GM19452 (cell line): ENCODE measurements around the gene ELK4.

Experiments used
- ATAC-seq: cut with Tn5 transposase; IDR thresholded peaks from one replicate; pipeline ENCODE4 v1.9.1; 2021; ENCODE audit not compliant: unreplicated experiment

ELK4 gene

GRCh38 chr1:205582471-205583291 lies 49.1 kb downstream of the ELK4 start:
- ATAC-seq = no peak

- ATAC-seq = no peak
These were observed 49.8 kb downstream of the ELK4 start for GRCh38 chr1:205582046-205582445.

GRCh38 chr1:205581321-205581980 lies 50.4 kb downstream of the ELK4 start:
- no peak for ATAC-seq

- ATAC-seq = no peak
These were observed 51.0 kb downstream of the ELK4 start for GRCh38 chr1:205580923-205581180.

- ATAC-seq = no peak
These were observed 51.5 kb downstream of the ELK4 start for GRCh38 chr1:205580140-205580922.

GRCh38 chr1:205579711-205580110 lies 52.1 kb downstream of the ELK4 start:
- ATAC-seq = no peak

GRCh38 chr1:205578780-205579571 lies 52.8 kb downstream of the ELK4 start:
- ATAC-seq = no peak

- ATAC-seq = no peak
These were observed 53.7 kb downstream of the ELK4 start for GRCh38 chr1:205577874-205578658.

- ATAC-seq = no peak
These were observed 54.7 kb downstream of the ELK4 start for GRCh38 chr1:205576805-205577761.

GRCh38 chr1:205576011-205576410 lies 55.8 kb downstream of the ELK4 start:
- ATAC-seq = no peak

GRCh38 chr1:205575294-205575885 lies 56.4 kb downstream of the ELK4 start:
- ATAC-seq = no peak

GRCh38 chr1:205572421-205572820 lies 59.4 kb downstream of the ELK4 start:
- no peak for ATAC-seq

- ATAC-seq = no peak
These were observed 60.1 kb downstream of the ELK4 start for GRCh38 chr1:205571747-205572146.

- ATAC-seq = no peak
These were observed 60.8 kb downstream of the ELK4 start for GRCh38 chr1:205570796-205571537.

- ATAC-seq = no peak
These were observed 61.7 kb downstream of the ELK4 start for GRCh38 chr1:205570173-205570501.

GRCh38 chr1:205569411-205570172 lies 62.2 kb downstream of the ELK4 start:
- ATAC-seq = no peak

GRCh38 chr1:205568469-205569361 lies 63.1 kb downstream of the ELK4 start:
- ATAC-seq = no peak
